ENCODE measurements around the gene ZBTB47. TPM values are rescaled to one million over a fixed set of nuclear protein-coding genes. Genes with fewer than 3 reads are reported as not detected.
A peak's percentile ranks its signal among the peaks of the same experiment; 100 is the strongest.

The ZBTB47 gene
- polyA plus RNA-seq, 1 donor from 2014 or later, result 4.8 TPM

- Histone ChIP-seq H3K9me3 (ENCODE audit: low read length) (no peaks in the 10 kb centered on the region), H3K9me2 (ENCODE audit: insufficient read depth, low read length) (no peaks in the 10 kb centered on the region), H2AFZ (ENCODE audit: low read depth, low read length) (no peak overlapping the region), H3F3A (ENCODE audit: insufficient read depth, low read length, poor library complexity, severe bottlenecking) (no peaks in the 10 kb centered on the region), H3K9ac (ENCODE audit: low read length) (peak overlapping the region; percentile 71), H3K4me2 (ENCODE audit: low read length) (peak overlapping the region; percentile 51), H3K4me3 (ENCODE audit: low read length) (peak overlapping the region; percentile 86), H4K20me1 (ENCODE audit: insufficient read depth) (no peaks in the 10 kb centered on the region), H3K79me2 (replicated peaks; ENCODE audit: insufficient read depth, low read length) (no peaks in the 10 kb centered on the region), H3K27me3 (ENCODE audit: insufficient read depth, low read depth, low read length) (no peaks in the 10 kb centered on the region), H3K27ac (ENCODE audit: low read length) (no peak overlapping the region), H3K36me3 (ENCODE audit: insufficient read depth, low read length) (no peaks in the 10 kb centered on the region)
- TF ChIP-seq POLR2AphosphoS5 (IDR thresholded peaks at IDR 0.05) (no peak), RAD21 (conservative IDR thresholded peaks at IDR 0.05) (no peak), TAF1 (IDR thresholded peaks at IDR 0.05; ENCODE audit: low read depth) (no peak), MXI1 (conservative IDR thresholded peaks at IDR 0.05; ENCODE audit: poor library complexity, severe bottlenecking) (no peak), EZH2 (IDR thresholded peaks at IDR 0.05; ENCODE audit: borderline replicate concordance, insufficient read depth, low read length, poor library complexity, severe bottlenecking) (no peak), EP300 (conservative IDR thresholded peaks at IDR 0.05; ENCODE audit: poor library complexity, severe bottlenecking) (no peak), CTCF (IDR thresholded peaks at IDR 0.05; ENCODE audit: poor library complexity, severe bottlenecking) (no peak), SMC3 (conservative IDR thresholded peaks at IDR 0.05; ENCODE audit: poor library complexity) (no peak)
- TF ChIP-seq, protein P1, sequence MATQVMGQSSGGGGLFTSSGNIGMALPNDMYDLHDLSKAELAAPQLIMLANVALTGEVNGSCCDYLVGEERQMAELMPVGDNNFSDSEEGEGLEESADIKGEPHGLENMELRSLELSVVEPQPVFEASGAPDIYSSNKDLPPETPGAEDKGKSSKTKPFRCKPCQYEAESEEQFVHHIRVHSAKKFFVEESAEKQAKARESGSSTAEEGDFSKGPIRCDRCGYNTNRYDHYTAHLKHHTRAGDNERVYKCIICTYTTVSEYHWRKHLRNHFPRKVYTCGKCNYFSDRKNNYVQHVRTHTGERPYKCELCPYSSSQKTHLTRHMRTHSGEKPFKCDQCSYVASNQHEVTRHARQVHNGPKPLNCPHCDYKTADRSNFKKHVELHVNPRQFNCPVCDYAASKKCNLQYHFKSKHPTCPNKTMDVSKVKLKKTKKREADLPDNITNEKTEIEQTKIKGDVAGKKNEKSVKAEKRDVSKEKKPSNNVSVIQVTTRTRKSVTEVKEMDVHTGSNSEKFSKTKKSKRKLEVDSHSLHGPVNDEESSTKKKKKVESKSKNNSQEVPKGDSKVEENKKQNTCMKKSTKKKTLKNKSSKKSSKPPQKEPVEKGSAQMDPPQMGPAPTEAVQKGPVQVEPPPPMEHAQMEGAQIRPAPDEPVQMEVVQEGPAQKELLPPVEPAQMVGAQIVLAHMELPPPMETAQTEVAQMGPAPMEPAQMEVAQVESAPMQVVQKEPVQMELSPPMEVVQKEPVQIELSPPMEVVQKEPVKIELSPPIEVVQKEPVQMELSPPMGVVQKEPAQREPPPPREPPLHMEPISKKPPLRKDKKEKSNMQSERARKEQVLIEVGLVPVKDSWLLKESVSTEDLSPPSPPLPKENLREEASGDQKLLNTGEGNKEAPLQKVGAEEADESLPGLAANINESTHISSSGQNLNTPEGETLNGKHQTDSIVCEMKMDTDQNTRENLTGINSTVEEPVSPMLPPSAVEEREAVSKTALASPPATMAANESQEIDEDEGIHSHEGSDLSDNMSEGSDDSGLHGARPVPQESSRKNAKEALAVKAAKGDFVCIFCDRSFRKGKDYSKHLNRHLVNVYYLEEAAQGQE (IDR thresholded peaks at IDR 0.05; ENCODE audit: borderline replicate concordance), result no peak
Observed at GRCh38 chr3:42655331-42655888, 1.9 kb downstream of the ZBTB47 start.

DNA sequence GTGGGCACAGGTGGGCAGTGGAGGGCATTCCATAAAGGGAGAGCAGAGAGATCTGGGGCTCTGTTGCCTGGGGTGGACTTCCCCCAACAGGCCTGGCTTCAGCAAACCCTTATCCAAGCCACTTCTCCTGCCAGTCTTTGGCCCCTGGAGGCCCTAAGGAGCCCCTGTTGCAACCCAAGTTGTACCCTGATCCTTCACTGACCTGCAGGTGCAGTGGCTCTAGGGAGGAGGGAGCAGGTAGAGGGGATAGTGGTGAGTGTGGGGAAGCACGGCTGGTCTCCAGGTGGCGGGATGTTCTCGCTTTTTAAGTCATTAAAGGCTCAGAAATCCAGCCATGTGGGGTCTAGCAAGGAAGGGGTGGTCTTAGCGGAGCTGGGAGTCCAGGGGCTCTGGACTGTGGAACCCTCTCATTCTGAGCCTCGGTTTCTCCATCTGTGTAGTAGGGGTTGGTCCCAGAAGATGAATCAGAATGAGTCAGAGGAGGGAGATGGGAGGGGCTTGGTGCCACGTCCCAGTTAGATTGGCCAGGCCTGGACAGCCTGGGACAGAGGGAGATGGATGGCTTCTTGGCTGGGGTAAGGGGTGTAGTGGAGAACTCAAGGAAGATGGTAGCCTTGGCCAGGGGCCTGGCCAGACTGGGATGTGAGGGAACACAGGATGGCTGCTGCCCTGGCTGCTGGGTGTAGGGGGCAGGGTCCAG lies 2.6 kb downstream of the ZBTB47 start:
- H3F3A ChIP-seq (ENCODE audit: insufficient read depth, low read length, poor library complexity, severe bottlenecking), result no peaks in the 10 kb centered on the region
- no peak overlapping the region for H3K4me2 ChIP-seq (ENCODE audit: low read length)
- TF ChIP-seq EP300 (conservative IDR thresholded peaks at IDR 0.05; ENCODE audit: poor library complexity, severe bottlenecking), result no peak
- no peaks in the 10 kb centered on the region for H3K79me2 ChIP-seq (replicated peaks; ENCODE audit: insufficient read depth, low read length)
- no peaks in the 10 kb centered on the region for H3K27me3 ChIP-seq (ENCODE audit: insufficient read depth, low read depth, low read length)
- H3K27ac ChIP-seq (ENCODE audit: low read length), result no peak overlapping the region
- H3K4me3 ChIP-seq (ENCODE audit: low read length), result no peak overlapping the region
- no peaks in the 10 kb centered on the region for H4K20me1 ChIP-seq (ENCODE audit: insufficient read depth)
- H3K9me3 ChIP-seq (ENCODE audit: low read length), result no peaks in the 10 kb centered on the region
- no peaks in the 10 kb centered on the region for H3K9me2 ChIP-seq (ENCODE audit: insufficient read depth, low read length)
- H3K36me3 ChIP-seq (ENCODE audit: insufficient read depth, low read length), result no peaks in the 10 kb centered on the region
- no peak overlapping the region for H2AFZ ChIP-seq (ENCODE audit: low read depth, low read length)
- H3K9ac ChIP-seq (ENCODE audit: low read length), result no peak overlapping the region
